ENCODE measurements around the gene PGA4.
"Not testable (repeated sequence)": the region's sequence is repeated elsewhere in the genome, so short reads cannot be mapped to it uniquely, and the experiment has no call there.

DNA sequence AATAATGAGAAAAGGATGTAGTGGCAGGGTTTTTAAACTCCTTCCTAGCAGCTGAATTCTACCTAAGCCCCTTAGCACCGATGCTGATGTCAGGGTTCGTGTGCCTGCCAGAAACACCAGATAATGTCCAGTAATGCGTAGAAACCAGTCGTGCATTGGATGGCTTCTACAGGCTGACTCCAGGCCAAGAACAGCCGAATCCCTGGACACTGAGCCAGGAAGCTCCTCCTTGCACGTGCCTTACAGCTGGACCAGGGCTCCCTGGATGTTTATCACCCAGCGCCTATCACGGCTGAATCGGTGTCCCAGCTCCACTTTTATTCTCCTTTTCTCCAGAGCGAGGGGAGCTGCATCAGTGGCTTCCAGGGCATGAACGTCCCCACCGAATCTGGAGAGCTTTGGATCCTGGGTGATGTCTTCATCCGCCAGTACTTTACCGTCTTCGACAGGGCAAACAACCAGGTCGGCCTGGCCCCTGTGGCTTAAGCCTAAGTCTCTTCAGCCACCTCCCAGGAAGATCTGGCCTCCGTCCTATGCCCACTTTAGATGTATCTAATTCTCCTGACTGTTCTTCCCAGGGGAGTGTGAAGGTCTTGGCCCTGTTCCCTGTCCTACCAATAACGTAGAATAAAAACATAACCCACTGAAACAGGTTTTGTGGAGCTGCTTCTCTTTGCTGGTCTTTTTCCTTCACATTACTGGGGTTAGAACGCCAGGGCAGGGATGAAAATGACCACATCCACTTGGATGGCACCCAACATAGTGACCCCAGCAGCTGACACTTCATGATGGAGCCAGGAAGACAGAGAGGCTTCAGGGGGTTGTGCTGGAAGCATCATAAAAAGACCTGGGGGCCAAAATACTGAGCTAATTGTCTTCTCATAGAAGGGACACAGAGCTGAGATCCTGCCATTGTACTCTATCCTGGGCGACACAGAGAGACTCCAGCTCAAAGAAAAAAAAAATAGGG is 28.9 kb downstream of the PGA4 start:
- TF ChIP-seq, protein P1, sequence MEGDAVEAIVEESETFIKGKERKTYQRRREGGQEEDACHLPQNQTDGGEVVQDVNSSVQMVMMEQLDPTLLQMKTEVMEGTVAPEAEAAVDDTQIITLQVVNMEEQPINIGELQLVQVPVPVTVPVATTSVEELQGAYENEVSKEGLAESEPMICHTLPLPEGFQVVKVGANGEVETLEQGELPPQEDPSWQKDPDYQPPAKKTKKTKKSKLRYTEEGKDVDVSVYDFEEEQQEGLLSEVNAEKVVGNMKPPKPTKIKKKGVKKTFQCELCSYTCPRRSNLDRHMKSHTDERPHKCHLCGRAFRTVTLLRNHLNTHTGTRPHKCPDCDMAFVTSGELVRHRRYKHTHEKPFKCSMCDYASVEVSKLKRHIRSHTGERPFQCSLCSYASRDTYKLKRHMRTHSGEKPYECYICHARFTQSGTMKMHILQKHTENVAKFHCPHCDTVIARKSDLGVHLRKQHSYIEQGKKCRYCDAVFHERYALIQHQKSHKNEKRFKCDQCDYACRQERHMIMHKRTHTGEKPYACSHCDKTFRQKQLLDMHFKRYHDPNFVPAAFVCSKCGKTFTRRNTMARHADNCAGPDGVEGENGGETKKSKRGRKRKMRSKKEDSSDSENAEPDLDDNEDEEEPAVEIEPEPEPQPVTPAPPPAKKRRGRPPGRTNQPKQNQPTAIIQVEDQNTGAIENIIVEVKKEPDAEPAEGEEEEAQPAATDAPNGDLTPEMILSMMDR (IDR thresholded peaks at IDR 0.05) = not testable (repeated sequence)
- not testable (repeated sequence) for TF ChIP-seq POLR2A (IDR thresholded peaks at IDR 0.05)

Data from esophagus squamous epithelium (tissue), 4 donors.